GM12878 (cell line): Measurements from ENCODE around the gene HDAC2.

ENCODE experiments used
- BACH1 ChIP-seq: fragments of 450-650 bp; IDR thresholded peaks from 2 replicates; pipeline ENCODE4 v1.6.1; 2017; ENCODE audit warnings: mild to moderate bottlenecking, borderline replicate concordance
- CHD4 ChIP-seq: fragments of 200-600 bp; sonication (generic); IDR thresholded peaks from 2 replicates; pipeline ENCODE4 v1.6.1; 2016; ENCODE audit warnings: mild to moderate bottlenecking
- JUND ChIP-seq: IDR thresholded peaks from 2 replicates; pipeline ENCODE4 v1.6.1; 2012; ENCODE audit warnings: low read depth, mild to moderate bottlenecking, low read length, improper control_type of control experiment, moderate library complexity
- RUNX3 ChIP-seq: IDR thresholded peaks from 2 replicates; pipeline ENCODE4 v1.6.1; 2012; ENCODE audit warnings: low read length, inconsistent platforms
- SREBF1 ChIP-seq: IDR thresholded peaks from 2 replicates; pipeline ENCODE4 v1.6.1; 2012; ENCODE audit warnings: mild to moderate bottlenecking, low read length
- SREBF2 ChIP-seq: IDR thresholded peaks from 2 replicates; pipeline ENCODE4 v1.6.1; 2012; ENCODE audit warnings: mild to moderate bottlenecking, low read length
- TAF1 ChIP-seq: IDR thresholded peaks from 2 replicates; pipeline ENCODE4 v1.6.1; 2011; ENCODE audit warnings: mild to moderate bottlenecking, low read depth, low read length, borderline replicate concordance
- TF ChIP-seq, protein P1 (sequence below): IDR thresholded peaks from 2 replicates; pipeline ENCODE4 v1.6.1; 2011; ENCODE audit warnings: borderline replicate concordance, low read depth, mild to moderate bottlenecking, moderate library complexity, low read length; ENCODE audit not compliant: insufficient read depth, poor library complexity, severe bottlenecking
- TF ChIP-seq, protein P2 (sequence below): IDR thresholded peaks from 2 replicates; pipeline ENCODE4 v1.6.1; 2012; ENCODE audit warnings: low read depth, low read length, improper control_type of control experiment
- TF ChIP-seq, protein P3 (sequence below), 3 experiments: IDR thresholded peaks in 2 of 3; conservative IDR thresholded peaks in 1 of 3; 2 replicates each; pipeline ENCODE4 v1.5.1; 2011; ENCODE audit warnings: low read depth in 3 of 3, low read length in 3 of 3, mild to moderate bottlenecking in 3 of 3, control low read depth in 2 of 3, moderate library complexity in 2 of 3, inconsistent platforms in 1 of 3, mixed read lengths in 1 of 3; ENCODE audit not compliant: control insufficient read depth in 2 of 3, insufficient read depth in 1 of 3; ENCODE audit errors: extremely low read depth in 1 of 3
- TF ChIP-seq, protein P4 (sequence below): fragments of 450-650 bp; IDR thresholded peaks from 2 replicates; pipeline ENCODE4 v1.6.1; 2014; ENCODE audit warnings: mild to moderate bottlenecking
- TF ChIP-seq, protein P5 (sequence below): IDR thresholded peaks from 2 replicates; pipeline ENCODE4 v1.6.1; 2012; ENCODE audit warnings: mild to moderate bottlenecking, low read depth, low read length

DNA sequence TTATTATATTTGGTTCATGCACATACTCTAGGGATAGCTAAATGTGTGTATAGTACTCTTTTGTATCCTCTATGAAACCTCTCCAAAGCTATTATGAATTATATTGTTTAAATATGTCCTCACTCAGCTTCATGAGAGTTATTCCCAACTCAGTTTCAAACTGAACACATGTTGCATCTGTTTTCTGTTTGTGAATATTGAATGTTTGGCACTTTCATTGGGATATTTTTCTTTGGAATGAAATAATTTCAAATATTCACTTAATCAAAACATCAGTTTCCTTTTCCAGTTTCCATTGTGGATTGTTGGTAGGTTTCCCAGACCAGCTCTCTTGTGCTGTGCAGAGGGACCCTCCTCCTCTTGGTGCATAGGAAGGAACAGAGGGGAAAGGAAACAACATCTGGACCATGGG lies 46.6 kb downstream of the HDAC2 start:
- TF ChIP-seq CHD4 (no peak), SREBF2 (no peak), RUNX3 (no peak), JUND (no peak), SREBF1 (no peak), BACH1 (no peak), TAF1 (no peak)
- TF ChIP-seq, protein P1, sequence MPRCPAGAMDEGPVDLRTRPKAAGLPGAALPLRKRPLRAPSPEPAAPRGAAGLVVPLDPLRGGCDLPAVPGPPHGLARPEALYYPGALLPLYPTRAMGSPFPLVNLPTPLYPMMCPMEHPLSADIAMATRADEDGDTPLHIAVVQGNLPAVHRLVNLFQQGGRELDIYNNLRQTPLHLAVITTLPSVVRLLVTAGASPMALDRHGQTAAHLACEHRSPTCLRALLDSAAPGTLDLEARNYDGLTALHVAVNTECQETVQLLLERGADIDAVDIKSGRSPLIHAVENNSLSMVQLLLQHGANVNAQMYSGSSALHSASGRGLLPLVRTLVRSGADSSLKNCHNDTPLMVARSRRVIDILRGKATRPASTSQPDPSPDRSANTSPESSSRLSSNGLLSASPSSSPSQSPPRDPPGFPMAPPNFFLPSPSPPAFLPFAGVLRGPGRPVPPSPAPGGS, result no peak
- TF ChIP-seq, protein P2, sequence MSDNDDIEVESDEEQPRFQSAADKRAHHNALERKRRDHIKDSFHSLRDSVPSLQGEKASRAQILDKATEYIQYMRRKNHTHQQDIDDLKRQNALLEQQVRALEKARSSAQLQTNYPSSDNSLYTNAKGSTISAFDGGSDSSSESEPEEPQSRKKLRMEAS, result no peak
- TF ChIP-seq, protein P3, sequence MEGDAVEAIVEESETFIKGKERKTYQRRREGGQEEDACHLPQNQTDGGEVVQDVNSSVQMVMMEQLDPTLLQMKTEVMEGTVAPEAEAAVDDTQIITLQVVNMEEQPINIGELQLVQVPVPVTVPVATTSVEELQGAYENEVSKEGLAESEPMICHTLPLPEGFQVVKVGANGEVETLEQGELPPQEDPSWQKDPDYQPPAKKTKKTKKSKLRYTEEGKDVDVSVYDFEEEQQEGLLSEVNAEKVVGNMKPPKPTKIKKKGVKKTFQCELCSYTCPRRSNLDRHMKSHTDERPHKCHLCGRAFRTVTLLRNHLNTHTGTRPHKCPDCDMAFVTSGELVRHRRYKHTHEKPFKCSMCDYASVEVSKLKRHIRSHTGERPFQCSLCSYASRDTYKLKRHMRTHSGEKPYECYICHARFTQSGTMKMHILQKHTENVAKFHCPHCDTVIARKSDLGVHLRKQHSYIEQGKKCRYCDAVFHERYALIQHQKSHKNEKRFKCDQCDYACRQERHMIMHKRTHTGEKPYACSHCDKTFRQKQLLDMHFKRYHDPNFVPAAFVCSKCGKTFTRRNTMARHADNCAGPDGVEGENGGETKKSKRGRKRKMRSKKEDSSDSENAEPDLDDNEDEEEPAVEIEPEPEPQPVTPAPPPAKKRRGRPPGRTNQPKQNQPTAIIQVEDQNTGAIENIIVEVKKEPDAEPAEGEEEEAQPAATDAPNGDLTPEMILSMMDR (IDR thresholded peaks at IDR 0.05 in 2 of 3, conservative IDR thresholded peaks at IDR 0.05 in 1 of 3; ENCODE audit: control insufficient read depth in 2 of 3, extremely low read depth in 1 of 3, insufficient read depth in 1 of 3, low read depth in 3 of 3, low read length in 3 of 3), result no peak
- TF ChIP-seq, protein P4, sequence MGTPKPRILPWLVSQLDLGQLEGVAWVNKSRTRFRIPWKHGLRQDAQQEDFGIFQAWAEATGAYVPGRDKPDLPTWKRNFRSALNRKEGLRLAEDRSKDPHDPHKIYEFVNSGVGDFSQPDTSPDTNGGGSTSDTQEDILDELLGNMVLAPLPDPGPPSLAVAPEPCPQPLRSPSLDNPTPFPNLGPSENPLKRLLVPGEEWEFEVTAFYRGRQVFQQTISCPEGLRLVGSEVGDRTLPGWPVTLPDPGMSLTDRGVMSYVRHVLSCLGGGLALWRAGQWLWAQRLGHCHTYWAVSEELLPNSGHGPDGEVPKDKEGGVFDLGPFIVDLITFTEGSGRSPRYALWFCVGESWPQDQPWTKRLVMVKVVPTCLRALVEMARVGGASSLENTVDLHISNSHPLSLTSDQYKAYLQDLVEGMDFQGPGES, result no peak
- TF ChIP-seq, protein P5, sequence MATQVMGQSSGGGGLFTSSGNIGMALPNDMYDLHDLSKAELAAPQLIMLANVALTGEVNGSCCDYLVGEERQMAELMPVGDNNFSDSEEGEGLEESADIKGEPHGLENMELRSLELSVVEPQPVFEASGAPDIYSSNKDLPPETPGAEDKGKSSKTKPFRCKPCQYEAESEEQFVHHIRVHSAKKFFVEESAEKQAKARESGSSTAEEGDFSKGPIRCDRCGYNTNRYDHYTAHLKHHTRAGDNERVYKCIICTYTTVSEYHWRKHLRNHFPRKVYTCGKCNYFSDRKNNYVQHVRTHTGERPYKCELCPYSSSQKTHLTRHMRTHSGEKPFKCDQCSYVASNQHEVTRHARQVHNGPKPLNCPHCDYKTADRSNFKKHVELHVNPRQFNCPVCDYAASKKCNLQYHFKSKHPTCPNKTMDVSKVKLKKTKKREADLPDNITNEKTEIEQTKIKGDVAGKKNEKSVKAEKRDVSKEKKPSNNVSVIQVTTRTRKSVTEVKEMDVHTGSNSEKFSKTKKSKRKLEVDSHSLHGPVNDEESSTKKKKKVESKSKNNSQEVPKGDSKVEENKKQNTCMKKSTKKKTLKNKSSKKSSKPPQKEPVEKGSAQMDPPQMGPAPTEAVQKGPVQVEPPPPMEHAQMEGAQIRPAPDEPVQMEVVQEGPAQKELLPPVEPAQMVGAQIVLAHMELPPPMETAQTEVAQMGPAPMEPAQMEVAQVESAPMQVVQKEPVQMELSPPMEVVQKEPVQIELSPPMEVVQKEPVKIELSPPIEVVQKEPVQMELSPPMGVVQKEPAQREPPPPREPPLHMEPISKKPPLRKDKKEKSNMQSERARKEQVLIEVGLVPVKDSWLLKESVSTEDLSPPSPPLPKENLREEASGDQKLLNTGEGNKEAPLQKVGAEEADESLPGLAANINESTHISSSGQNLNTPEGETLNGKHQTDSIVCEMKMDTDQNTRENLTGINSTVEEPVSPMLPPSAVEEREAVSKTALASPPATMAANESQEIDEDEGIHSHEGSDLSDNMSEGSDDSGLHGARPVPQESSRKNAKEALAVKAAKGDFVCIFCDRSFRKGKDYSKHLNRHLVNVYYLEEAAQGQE, result no peak
